Daoy (cell line): ENCODE data around the gene HNRNPAB. TPM values are rescaled to one million over a fixed set of nuclear protein-coding genes. Genes with fewer than 3 reads are reported as not detected.

ENCODE experiments used
- DNase-seq: peaks from one replicate; pipeline ENCODE4 v3.0.0-alpha.2; 2015; ENCODE audit warnings: low read depth
- total RNA-seq: library from RNA; depleted of rRNA; stranded (reverse); fragments of >200 nt; shearing (Covaris generic); gene quantifications from 2 replicates; pipeline ENCODE4 v1.2.3, GENCODE V29; 2014; rRNA removed

HNRNPAB gene
- 152 and 169 TPM in 2 replicates for total RNA-seq

DNA sequence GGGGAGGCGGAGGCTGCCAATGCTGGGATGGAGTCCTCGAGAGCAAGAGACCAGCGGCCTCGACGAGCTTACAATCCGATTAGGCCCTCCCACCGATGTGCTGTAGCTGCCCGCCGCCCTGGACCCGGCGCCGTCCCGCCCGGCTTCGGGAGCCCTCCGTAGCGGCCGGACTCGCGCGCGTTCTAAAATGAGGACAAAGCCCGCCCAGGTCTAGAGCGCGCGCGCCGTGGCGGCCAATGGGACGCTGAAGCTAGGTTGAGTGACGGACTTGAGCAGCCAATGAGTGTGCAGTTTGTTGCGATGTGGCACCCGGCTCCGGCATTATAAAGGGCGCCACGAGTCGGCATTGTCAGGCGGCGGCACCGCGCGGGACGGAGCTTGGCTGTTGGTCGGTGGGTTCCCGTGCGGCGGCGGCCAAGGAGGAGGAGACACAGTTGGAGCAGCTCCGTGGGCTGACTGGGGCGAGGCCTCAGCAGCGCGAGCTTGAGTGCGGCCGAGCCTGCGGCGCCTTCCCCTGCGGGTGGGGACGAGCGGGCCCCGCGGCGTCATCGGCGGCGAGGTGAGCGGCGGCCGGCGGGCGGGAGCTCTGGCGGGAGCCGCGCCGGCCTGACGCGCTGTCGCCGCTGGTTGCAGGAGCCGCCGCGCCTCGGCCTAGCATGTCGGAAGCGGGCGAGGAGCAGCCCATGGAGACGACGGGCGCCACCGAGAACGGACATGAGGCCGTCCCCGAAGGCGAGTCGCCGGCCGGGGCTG, at the start of gene HNRNPAB:
HNRNPAB (plus strand) TSS at position 352 of the 753 bp plus-strand sequence; CDS start at position 657, 305 bp downstream.
- DNase-seq = peak; percentile 98

DNA sequence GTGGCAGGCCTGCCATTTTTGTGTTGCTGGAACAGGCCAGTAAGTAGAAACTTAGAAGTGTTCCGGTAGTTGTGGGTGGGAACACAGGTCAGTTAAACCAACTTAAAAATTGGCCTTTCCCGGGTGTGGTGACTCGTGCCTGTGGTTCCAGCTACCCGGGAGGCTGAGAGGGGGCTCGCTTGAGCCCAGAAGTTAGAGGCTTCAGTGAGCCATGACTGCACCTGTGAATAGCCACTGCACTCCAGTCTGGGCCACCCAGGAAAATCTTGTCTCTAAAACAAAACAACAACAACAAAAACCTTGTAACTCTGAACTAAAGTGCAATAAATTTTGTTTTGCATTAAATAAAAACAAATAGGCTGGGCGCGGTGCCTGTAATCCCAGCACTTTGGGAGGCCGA, 49.3 kb upstream of the HNRNPAB start:
- DNase-seq = no peak

DNA sequence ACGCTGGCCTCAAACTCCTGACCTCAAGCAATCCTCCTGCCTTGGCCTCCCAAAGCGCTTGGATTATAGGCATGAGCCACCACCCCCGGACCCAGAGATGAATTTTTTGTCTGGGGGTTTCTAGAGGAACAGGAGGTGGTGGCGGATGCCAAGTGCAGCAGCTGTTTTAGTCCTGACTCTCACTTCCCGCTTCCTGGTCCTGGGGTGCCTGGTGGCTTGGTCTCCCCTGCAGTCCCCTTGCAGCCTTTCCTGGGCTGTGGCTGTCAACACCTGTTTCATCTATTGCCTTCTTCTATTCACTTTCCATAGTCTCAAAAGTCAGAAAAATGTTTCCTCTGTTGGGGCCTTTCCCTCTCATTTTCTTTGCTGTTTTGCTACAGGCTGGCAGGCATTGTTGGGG, 44.2 kb upstream of the HNRNPAB start:
- no peak for DNase-seq

DNA sequence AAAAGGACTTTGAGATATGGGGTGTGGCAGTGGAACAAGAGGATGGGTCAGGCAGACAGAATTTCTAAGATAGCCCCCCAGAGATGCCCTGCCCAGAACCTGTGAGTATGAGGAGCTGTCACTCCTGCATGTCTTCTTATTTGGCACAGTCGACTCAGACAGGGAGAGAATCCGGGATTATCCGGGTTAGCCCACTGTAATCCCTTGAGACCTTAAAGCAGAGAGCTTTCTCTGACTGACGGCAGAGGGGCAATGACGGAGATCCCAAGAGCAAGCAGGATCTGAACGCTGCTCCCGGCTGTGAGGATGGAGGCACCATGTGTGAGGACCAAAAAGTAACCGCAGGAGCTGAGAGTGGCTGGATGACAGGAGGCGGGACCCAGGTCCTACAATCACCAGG, 41.9 kb upstream of the HNRNPAB start:
- DNase-seq = no peak

DNA sequence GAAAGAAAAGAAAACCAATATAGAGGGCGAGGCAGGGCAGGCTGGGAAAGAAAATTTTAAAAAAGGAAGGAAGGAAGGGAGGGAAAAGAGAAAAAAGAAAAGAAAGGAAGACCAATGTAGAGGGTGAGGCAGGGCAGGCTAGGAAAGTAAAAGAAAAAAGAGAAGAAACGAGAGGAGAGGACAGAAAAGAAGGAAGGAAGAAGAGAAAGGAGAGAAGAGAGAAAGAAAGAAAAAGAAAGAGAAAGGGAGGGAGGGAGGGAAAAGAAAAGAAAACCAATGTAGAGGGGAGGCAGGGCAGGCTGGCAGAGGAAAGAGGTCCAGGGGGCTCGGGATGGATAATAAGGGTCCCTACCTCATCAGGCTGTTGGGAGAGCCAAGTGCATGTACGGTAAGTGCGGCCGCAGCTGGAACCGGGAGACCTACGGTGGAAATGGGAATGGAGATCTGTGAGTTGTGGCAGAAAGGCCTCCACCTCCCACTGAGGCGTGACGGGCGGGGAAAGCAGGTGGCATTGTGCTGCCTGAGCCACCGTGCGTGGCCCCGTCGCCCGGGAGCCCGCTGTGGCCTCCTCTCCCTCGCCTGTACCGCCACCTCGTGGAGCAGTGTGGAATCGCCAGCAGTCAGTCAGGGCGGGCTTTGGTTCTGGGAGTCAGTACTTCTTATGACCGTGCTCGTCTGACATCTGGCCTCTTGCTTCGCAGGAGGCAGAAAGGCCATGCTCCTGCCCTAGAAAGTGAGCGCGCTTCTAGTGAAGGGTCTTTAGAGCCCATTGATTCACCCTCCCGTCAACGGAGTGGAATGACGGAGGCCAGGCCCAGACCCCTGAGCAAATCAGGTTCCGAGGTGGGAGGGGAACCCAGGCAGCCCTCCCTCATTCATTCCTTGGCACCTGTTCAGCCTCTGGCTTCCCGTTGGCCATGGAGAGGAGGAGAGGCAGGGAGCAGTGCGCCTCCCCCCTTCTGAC, 40.3 kb upstream of the HNRNPAB start:
- DNase-seq = peak; percentile 88

DNA sequence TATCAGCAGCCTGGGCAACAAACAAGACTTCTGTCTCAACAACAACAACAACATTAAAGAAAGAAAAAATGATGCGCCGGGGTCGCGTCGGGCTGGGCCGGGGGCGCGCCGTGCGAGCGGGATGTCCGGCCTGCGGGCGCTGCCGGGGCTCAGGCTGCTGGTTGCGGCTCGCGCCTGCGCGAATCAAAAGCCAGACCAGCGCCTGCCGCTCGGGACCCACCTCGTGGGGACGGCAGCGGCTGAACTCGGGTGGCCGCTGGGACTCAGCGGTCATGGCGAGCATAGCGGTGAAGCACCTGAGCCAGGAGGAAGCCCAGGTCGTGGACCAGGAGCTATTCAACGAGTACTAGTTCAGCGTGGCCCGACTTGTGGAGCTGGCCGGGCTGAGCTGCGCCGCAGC, 38.8 kb upstream of the HNRNPAB start:
- DNase-seq = no peak

DNA sequence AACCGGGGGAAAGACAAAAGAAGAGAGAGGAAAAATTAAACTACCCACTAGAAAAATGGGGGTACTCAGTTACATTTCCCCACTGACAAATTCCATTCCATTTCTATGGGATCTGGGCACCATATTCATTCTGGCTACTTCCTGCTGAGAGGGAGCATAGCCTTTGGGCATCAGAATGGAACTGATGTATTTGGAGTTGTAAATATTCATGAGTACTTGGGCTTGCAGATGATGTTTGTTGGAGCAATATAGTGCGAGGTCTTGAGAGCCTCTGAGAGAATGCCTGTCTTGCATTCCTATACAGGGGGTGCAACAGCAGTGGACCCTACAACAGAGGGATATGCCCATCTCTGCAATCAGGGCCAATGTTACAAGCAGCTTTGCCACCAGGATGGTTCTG, 33.9 kb upstream of the HNRNPAB start:
- DNase-seq = no peak

DNA sequence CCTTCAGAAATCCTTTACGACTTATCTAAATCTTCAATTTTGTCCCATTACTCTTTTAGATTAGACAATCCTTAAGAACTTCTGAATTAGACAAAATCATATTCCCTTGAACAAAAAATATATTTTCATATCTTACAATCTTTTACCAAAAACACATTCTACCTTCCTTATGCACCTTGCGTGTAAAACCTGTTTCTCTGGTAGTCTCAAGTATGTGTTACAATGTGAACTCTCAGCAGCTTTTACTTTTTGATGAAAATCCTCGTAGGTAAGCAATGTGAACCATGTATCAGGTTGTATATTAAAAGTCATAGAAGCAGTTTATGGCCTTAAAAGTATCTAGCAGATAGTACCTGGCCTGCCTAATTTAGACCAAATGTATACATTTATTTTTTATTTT, 29.9 kb upstream of the HNRNPAB start:
- DNase-seq = no peak

DNA sequence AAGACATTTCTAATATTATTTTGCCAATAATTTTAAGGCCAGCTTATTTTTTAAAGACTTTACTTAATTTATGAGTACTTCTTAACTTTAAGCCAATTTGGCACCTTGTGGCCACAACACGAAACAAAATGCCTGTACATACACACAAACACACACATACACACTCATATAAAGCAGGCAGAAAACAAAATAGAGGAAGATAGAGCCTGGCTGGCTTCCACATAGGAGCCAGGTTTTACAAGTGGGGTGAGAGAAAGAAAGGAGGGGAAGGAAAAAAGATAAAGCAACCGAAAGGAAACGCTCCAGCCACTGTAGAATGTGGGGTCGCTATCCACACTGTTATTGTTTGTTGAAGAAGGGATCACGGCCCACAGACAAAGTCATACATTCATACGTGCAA, 27.5 kb upstream of the HNRNPAB start:
- no peak for DNase-seq

DNA sequence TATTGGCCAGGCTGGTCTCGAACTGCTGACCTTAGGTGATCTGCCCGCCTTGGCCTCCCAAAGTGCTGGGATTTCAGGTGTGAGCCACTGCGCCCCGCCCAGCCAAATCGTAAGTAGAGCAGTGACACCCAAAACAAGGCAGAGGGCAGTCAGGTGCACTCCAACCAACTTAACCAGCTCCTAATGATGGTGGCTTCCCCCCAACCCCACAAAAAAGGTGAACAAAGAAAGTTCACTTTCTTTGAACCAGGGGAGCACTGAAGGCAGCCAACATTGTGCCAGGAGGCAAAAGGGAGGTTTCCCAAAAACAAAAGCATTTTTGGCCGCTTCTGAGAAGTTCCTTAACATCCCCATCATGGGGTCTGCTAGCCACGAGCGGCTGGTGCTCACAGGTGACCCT, 26.8 kb upstream of the HNRNPAB start:
- no peak for DNase-seq

DNA sequence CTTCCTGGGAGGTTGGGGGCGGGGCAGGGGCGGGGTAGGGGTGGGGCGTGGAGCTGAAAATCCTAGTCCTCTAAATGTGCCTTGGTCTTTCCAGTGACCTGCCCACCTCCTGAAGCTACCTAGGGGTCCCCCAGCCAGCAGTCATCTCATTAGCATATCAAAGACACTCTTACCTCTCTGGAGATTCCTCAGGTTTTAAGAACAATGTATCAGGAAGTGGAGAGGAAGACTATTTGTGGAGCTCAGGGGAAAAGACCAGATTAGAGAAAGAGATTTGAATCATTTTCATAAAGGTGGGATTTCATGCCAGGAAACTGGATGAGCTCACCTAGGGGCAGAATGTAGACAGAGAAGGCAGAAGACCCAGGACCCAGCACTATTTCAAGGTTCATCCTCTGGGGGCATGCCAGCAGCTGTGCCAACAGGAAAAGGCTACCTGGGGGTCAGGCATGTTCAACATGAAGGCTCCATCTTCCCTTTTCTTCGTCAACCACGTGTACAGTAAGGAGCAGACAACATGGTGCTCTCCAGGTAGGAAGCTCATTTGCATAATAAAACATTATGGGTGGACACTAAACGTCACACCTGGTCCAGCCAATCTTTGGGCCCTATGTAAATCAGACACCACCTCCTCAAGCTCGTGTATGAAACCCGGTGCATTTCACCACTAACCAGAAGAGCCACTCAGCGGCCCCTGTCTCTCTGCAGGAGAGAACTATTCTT, 24.0 kb upstream of the HNRNPAB start:
- DNase-seq = no peak

DNA sequence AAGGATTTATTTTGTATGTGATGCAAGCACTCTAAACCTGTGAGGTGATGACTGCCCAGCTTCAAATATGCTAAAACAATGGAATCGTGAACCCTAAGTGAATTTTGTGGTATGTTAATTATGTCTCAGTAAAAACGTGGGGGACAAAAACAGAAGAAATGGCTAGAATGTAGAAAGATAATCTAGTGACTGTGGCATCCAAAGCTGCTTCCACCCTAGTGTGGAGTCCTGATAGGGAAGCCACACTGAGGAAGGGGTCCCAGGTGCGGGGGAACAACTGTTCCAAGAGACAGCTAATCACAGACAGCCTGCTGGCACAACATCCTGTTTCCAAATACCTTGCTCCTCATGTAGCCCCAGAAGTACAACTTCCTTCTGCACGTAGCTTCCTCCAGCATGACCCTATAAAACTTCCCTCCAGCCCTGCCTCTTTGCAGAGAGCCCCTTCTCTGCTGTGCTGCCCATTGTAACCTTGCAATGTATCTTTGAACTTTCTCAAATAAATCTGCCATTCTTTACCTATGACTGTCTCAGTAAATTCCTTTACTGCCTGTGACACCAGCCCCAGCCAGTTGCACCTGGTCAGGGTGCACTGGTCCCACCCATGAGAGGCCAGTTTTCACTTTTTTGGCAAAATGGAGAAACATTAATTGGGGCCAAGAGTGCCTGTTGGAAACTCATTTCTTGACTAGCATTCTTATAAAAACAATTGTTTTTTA, 22.0 kb upstream of the HNRNPAB start:
- DNase-seq = no peak

DNA sequence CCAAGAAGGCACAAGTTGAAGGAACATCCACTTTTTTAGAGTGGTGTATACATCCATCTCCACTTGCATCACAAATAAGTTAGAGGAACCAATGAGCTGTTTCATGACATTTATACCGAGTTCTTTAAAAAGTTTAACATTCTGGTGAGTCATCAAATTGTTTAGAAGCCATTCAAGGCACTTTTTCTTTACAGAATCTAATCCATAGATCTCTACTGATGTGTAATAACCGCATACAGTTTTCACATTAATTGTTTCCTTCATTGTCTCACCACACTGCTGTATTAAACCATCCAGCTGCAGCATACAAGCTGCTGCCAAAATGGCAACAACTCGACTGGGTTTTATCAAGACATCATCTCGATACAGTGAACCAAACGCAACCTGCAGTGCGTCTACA, 17.9 kb upstream of the HNRNPAB start:
- DNase-seq = no peak

DNA sequence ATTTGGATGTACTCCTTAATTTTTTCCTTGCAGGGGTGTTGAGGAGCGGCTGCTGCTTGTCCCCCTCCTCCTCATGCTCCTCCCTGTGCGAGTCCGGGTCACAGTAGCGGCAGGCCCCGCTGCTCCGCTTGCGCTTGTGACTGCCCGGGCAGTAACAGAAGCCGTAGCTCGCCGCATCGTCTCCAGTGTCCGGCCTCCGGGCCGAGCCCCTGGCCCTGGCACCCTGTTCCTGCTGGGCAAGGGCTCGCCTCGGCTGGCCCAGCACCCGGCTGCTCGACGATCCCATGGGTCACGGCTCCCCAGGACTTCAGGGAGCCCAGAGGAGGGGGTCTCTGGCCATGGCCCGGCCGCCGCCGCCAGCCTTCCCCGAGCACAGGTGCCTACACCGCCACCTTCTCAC, 17.3 kb upstream of the HNRNPAB start, which contains the start of gene GMCL2:
GMCL2 (minus strand) TSS at position 358 of the 400 bp plus-strand sequence; CDS start at position 286, 72 bp downstream.
- DNase-seq = no peak

DNA sequence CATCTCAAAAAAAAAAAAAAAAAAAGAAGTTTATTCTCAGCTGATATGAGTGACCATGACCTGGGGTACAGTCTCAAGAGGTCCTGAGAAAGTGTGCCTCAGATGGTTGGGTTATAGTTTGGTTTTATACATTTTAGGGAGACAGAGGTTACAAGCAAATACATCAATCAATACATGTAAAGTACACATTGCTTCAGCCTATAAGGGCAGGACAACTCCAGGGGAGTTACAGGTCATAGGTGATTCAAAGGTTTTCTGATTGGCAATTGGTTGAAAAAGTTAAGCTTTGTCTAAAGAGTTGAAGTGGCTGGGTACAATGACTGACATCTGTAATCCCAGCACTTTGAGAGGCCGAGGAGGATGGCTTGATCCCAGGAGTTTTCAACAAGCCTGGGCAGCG, 14.9 kb upstream of the HNRNPAB start:
- DNase-seq = no peak

DNA sequence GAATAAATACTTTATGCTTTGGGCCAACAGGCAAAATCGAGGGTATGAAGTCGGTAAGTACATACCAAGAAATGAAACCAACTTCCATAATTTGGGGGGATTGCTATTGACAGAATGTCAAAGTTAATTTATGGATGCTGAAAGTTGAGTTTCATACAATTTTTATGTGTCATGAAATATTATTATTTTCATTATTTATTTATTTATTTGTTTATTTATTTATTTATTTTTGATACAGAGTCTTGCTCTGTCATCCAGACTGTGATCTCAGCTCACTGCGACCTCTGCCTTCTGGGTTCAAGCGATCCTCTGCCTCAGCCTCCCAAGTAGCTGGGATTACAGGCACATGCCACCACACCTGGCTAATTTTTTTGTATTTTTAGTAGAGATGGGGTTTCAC, 12.7 kb upstream of the HNRNPAB start:
- DNase-seq = no peak

DNA sequence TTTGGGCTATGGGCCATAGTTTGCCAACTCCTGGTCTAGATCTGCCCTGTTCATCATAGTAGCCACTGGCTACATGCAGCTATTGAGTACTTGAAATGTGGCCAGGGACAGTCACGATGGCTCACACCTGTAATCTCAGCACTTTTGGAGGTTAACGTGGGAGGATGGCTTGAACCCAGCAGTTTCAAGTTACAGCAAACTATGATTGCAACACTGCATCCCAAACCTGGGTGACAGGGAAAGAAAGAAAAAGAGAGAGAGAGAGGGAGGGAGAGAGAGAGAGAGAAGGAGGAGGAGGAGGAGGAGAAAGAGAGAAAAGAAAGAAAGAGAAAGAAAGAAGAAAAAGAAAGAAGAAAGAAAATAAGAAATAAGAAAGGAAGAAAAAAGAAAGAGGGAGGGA, 12.1 kb upstream of the HNRNPAB start:
- DNase-seq = peak; percentile 38

DNA sequence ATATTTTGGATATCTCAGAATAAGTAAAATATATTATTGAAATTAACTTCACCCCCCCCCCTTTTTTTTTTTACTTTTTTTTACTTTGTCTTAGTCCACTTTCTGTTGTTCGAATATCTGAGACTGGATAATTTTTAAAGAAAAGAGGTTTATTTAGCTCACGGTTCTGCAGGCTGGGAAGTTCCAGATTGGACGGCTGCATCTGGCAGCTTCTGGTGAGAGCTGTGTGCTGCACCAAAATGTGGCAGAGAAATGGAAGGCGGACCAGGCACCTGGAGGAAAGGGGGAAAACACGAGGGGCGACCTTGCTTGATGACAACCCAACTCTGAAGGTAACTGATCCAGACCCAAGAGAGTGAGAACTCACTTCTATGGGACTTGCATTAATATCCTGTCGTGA, 11.5 kb upstream of the HNRNPAB start:
- no peak for DNase-seq

DNA sequence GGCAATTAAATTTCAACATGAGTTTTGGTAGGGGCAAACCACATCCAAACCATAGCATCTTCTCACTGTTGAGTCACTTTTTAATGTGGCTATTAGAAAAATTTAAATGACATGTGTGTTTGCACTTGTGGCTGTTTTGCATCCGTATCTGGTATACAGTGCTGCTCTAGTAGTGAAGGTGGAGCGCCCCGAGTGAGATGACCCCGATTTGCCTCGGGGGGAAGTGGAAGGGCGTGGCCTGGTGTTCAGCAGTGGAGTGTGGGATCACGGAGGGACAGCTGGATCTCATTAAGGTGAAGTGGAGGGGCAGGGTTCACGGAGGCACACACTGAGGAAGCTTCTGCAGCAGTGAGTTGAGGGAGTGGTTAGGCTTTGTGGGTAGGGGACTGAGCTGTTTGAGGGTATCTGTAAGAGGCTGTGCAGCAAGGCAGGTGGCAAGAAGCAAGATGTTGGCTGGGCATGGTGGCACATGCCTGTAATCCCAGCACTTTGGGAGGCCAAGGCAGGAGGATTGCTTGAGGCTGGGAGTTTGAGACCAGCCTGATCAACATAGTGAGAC, 11.0 kb upstream of the HNRNPAB start:
- DNase-seq = no peak

DNA sequence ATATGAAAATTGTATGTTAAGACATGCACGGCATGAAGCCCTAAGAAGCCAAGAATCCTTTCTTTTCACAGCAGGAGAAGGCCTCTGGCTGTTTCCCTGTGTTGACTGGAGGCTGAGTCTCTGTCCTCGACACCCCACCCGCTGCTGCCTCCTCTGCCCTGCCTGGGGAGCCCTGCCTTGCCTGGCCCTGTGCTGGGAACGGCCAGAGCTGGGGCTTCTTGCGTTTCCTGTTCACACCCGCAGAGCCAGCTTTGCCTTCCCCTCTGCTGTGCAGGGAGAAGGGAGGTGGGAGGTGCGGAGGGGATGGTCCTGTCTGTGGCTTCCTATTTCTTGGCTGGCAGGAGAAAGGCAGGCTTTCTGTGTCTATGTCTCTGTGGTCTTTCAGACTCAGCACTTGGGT, 10.3 kb upstream of the HNRNPAB start:
- DNase-seq = no peak

DNA sequence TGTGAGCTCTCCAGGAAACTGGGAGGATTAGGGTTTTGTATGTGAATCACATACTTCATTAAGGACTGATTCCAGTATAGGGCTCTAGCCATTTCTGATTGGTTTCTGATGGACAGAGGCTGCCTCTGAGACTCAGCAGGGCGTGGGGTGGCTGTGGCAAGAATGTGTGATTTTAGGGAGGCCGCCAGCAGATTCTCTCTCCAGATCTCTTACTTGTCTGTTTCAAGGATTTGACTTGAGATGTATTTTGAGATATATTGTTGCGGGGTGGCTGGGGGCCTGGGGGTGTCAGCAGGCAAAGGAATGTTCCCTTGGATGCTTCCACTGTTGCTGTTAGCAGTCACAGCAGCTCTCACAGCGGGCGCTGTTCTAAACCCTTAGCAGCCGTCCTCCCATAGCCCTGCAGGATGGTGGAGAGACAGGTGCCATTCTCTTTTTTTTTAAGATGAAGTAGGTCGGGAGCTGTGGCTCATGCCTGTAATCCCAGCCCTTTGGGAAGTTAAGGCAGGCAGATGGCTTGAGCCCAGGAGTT, 8.0 kb upstream of the HNRNPAB start:
- no peak for DNase-seq
